ENCODE data around the gene TMEM164.
"Not testable (repeated sequence)": the region's sequence is repeated elsewhere in the genome, so short reads cannot be mapped to it uniquely, and the experiment has no call there.

Gene TMEM164

GRCh38 chrX:110002300-110003166 is at the start of gene TMEM164:
Gene TMEM164, plus strand, starts transcription at chrX:110003114. Its CDS starts 661 bp downstream, at chrX:110003775.
- peak; percentile 74 for DNase-seq

- DNase-seq: peak; percentile 4
Measured at GRCh38 chrX:109954333-109954732, 48.6 kb upstream of the TMEM164 start.

GRCh38 chrX:109954955-109955354 is 48.0 kb upstream of the TMEM164 start:
- no peak for DNase-seq

- DNase-seq: no peak
Measured at GRCh38 chrX:109958266-109958665, 44.6 kb upstream of the TMEM164 start.

GRCh38 chrX:109959356-109959871 is 43.5 kb upstream of the TMEM164 start:
- DNase-seq: no peak

- no peak for DNase-seq
Measured at GRCh38 chrX:109964390-109964789, 38.5 kb upstream of the TMEM164 start.

GRCh38 chrX:109966246-109966645 is 36.7 kb upstream of the TMEM164 start:
- no peak for DNase-seq

- peak; percentile 4 for DNase-seq
Measured at GRCh38 chrX:109967156-109967555, 35.8 kb upstream of the TMEM164 start.

- DNase-seq: not testable (repeated sequence)
Measured at GRCh38 chrX:109970841-109971240, 32.1 kb upstream of the TMEM164 start.

- no peak for DNase-seq
Measured at GRCh38 chrX:109974906-109975655, 27.8 kb upstream of the TMEM164 start.

GRCh38 chrX:109985210-109985609 is 17.7 kb upstream of the TMEM164 start:
- DNase-seq: not testable (repeated sequence)

- DNase-seq: no peak
Measured at GRCh38 chrX:109987884-109988283, 15.0 kb upstream of the TMEM164 start.

GRCh38 chrX:109990582-109991276 is 12.2 kb upstream of the TMEM164 start:
- DNase-seq: no peak

- DNase-seq: no peak
Measured at GRCh38 chrX:109992203-109992602, 10.7 kb upstream of the TMEM164 start.

GRCh38 chrX:109995155-109995554 is 7.8 kb upstream of the TMEM164 start:
- DNase-seq: no peak

GRCh38 chrX:109997786-109998452 is 5.0 kb upstream of the TMEM164 start:
- DNase-seq: no peak

- no peak for DNase-seq
Measured at GRCh38 chrX:110000000-110000399, 2.9 kb upstream of the TMEM164 start.

GRCh38 chrX:110000847-110001713 is 1.8 kb upstream of the TMEM164 start:
- no peak for DNase-seq

GRCh38 chrX:110001740-110002299 is 1.1 kb upstream of the TMEM164 start:
- no peak for DNase-seq

GRCh38 chrX:110003167-110004156 is 548 bp downstream of the TMEM164 start:
- DNase-seq: peak; percentile 26

Measured in inflammatory macrophage treated with lipopolysaccharide for 4 hours (primary cell).